Breast epithelium (tissue), 4 donors: ENCODE results near the gene AKIRIN2. TPM values are rescaled to one million over a fixed set of nuclear protein-coding genes. Genes with fewer than 3 reads are reported as not detected.

Source experiments
- DNase-seq, 2 donors: peaks; one replicate each; pipeline ENCODE4 v3.0.0-alpha.2; 2019; ENCODE audit warnings: low spot score in 2 of 2
- H3K27ac ChIP-seq, 2 donors: fragments of 200-600 bp; sonication (generic) in 1 of 2; one replicate each; pipeline ENCODE4 v1.5.1; 2016 to 2019; ENCODE audit warnings: mild to moderate bottlenecking in 1 of 2
- H3K27me3 ChIP-seq, 2 donors: fragments of 200-600 bp; sonication (generic) in 1 of 2; one replicate each; pipeline versions ENCODE4 v1.5.1 to v1.6.0; 2017 to 2019; ENCODE audit warnings: control low read depth in 1 of 2, mild to moderate bottlenecking in 1 of 2
- H3K36me3 ChIP-seq: fragments of 200-600 bp; one replicate; pipeline ENCODE4 v1.5.1; 2019
- H3K4me1 ChIP-seq, 2 donors: fragments of 200-600 bp; sonication (generic); one replicate each; pipeline ENCODE4 v1.5.1; 2016 to 2019; ENCODE audit warnings: control low read depth in 1 of 2
- H3K4me3 ChIP-seq, 3 donors: fragments of 200-600 bp; sonication (generic); 1 replicate in 2 of 3; 2 replicates in 1 of 3; pipeline ENCODE4 v1.5.1; 2016 to 2019; ENCODE audit warnings: mild to moderate bottlenecking in 3 of 3, moderate library complexity in 2 of 3
- H3K9me3 ChIP-seq, 2 donors: fragments of 200-600 bp; sonication (generic) in 1 of 2; one replicate each; pipeline ENCODE4 v1.5.1; 2016 to 2019; ENCODE audit warnings: control low read depth in 1 of 2
- POLR2A ChIP-seq: fragments of 450-650 bp; IDR thresholded peaks from one replicate; pipeline ENCODE4 v1.6.1; 2016; ENCODE audit warnings: antibody characterized with exemption, mild to moderate bottlenecking, moderate library complexity
- POLR2AphosphoS5 ChIP-seq, 3 donors: sonication (generic); formaldehyde crosslinking; IDR thresholded peaks; one replicate each; pipeline ENCODE4 v1.6.1; 2017; ENCODE audit warnings: antibody characterized with exemption in 3 of 3
- intact Hi-C: fragments of 100-400 bp; cut with DNase I; formaldehyde crosslinking; loops from one replicate; pipeline ENCODE4 v1.15.1; 2023; ENCODE audit warnings: low total_unique reads
- total RNA-seq, 3 donors: library from RNA; depleted of rRNA; stranded (reverse); fragments of >200 nt; gene quantifications; one replicate each; pipeline ENCODE4 v1.1.0, GENCODE V29; 2016
- TF ChIP-seq, protein P1 (sequence below), 3 donors: fragments of 450-650 bp; IDR thresholded peaks; one replicate each; pipeline ENCODE4 v1.5.1; 2016 to 2017; ENCODE audit warnings: antibody characterized with exemption in 3 of 3, mild to moderate bottlenecking in 3 of 3, moderate library complexity in 3 of 3

The AKIRIN2 gene
- total RNA-seq, 3 donors from 2014 or later = 18.4 to 30.6 (median 22.8) TPM

DNA sequence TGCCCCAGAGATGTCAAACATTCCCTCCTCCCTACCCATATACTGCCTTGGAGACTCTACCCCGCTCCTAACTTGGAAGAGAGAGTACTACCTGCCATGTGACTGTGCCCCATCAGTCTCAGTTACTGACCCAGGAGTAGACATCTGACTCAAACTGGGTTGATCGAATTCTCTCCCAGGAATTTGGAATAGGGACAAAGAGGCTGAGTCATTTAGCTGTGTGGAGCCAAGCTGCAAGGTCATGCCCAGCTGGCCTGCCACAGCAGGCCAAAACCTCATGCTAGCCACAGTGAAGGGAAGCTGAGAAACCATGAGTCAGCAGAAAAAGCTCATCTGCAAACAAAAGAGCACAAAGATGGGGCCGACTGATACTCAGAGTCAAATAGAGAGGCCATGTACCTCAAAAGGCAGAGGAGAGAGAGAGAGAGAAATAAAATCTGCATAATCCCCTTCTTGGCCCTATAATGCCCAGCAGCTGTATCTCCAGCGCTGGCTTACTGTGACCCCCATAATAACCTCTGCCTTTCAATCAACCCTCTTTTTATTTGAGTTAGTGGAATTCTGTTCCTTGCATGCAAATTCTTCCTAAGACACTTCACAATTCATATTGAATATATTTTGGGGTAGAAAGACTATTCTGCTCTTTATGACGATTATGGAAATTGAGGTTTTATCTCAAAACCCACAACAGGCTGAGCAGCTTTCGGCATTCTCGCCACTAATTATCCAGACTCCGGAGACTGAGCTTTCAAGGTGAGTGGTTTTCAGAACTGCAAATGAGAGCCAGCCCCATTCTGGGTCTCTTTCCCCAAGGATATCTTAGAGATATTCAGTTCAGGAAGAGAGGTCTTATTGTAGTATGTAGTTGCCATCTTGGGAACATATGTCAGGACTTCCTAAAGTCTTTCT lies 21.4 kb upstream of the AKIRIN2 start:
- Histone ChIP-seq H3K4me1 (no peaks in the 10 kb centered on the region), H3K36me3 (no peaks in the 10 kb centered on the region), H3K9me3 (no peaks in the 10 kb centered on the region), H3K27me3 (no peaks in the 10 kb centered on the region), H3K27ac (no peak overlapping the region), H3K4me3 (no peak overlapping the region)
- TF ChIP-seq, protein P1, sequence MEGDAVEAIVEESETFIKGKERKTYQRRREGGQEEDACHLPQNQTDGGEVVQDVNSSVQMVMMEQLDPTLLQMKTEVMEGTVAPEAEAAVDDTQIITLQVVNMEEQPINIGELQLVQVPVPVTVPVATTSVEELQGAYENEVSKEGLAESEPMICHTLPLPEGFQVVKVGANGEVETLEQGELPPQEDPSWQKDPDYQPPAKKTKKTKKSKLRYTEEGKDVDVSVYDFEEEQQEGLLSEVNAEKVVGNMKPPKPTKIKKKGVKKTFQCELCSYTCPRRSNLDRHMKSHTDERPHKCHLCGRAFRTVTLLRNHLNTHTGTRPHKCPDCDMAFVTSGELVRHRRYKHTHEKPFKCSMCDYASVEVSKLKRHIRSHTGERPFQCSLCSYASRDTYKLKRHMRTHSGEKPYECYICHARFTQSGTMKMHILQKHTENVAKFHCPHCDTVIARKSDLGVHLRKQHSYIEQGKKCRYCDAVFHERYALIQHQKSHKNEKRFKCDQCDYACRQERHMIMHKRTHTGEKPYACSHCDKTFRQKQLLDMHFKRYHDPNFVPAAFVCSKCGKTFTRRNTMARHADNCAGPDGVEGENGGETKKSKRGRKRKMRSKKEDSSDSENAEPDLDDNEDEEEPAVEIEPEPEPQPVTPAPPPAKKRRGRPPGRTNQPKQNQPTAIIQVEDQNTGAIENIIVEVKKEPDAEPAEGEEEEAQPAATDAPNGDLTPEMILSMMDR (IDR thresholded peaks at IDR 0.05) = no peak
- peak in 1 of 3 donors; percentile 32 for TF ChIP-seq POLR2AphosphoS5 (IDR thresholded peaks at IDR 0.05)
- no peak for TF ChIP-seq POLR2A
- intact Hi-C loops = no loop called here
- peak; percentile 56 to 65 for DNase-seq

DNA sequence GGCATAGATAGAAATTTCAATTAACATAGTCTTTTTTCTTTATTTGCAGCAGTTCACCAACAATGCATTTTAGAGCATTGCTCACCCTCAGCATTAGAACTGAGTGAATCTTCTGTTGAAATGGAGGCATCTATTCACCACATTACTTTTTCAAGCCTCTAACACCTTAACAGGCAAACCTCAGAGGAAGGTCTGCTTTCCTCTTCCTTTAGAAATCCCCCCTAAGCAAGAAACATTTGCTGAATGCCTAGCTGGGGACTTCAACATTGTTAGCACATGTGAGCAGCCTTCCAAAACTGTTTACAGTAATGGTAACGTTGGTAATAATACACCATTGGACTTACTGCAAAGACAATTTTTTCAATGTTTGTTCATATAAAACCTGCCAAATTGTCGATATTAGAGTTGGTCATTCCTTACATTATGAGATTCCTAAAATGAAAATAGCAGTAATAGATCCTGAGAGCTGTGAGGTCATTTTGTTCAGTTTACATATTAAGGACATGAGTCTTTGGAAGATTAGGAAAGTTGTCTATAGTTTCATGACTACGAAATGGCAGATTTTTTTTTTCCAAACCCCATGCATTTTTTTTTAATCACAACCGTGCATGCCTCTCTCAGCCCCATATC lies 20.6 kb upstream of the AKIRIN2 start:
- H3K4me3 ChIP-seq = no peak overlapping the region
- DNase-seq = no peak
- H3K9me3 ChIP-seq = no peaks in the 10 kb centered on the region
- H3K27me3 ChIP-seq = no peaks in the 10 kb centered on the region
- intact Hi-C loops = no loop called here
- TF ChIP-seq, protein P1 (IDR thresholded peaks at IDR 0.05) = no peak
- no peaks in the 10 kb centered on the region for H3K4me1 ChIP-seq
- H3K36me3 ChIP-seq = no peaks in the 10 kb centered on the region
- H3K27ac ChIP-seq = no peak overlapping the region

DNA sequence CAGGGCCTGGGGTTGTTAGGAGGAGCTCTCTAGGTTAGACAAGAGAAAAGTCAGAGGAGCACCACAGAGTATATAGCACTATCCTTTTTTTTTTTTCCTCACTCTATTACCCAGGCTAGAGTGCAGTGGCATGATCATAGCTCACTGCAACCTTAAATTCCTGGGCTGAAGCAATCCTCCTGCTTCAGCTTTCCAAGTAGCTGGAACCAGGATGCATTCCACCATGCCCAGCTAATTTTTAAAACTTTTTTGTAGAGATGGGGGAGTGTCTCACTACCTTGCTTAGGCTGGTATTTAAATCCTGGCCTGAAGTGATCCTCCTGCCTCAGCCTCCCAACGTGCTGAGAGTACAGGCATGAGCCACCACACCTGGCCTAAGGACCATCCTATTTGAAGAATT lies 19.3 kb upstream of the AKIRIN2 start:
- intact Hi-C loops = no loop called here
- peaks cover 0 to 3% of the 10 kb centered on the region in 2 donors for H3K4me1 ChIP-seq
- no peaks in the 10 kb centered on the region for H3K36me3 ChIP-seq
- H3K27ac ChIP-seq = no peak overlapping the region
- DNase-seq = no peak
- no peaks in the 10 kb centered on the region for H3K27me3 ChIP-seq
- H3K4me3 ChIP-seq = no peak overlapping the region
- TF ChIP-seq POLR2AphosphoS5 (IDR thresholded peaks at IDR 0.05) = no peak
- H3K9me3 ChIP-seq = no peaks in the 10 kb centered on the region

DNA sequence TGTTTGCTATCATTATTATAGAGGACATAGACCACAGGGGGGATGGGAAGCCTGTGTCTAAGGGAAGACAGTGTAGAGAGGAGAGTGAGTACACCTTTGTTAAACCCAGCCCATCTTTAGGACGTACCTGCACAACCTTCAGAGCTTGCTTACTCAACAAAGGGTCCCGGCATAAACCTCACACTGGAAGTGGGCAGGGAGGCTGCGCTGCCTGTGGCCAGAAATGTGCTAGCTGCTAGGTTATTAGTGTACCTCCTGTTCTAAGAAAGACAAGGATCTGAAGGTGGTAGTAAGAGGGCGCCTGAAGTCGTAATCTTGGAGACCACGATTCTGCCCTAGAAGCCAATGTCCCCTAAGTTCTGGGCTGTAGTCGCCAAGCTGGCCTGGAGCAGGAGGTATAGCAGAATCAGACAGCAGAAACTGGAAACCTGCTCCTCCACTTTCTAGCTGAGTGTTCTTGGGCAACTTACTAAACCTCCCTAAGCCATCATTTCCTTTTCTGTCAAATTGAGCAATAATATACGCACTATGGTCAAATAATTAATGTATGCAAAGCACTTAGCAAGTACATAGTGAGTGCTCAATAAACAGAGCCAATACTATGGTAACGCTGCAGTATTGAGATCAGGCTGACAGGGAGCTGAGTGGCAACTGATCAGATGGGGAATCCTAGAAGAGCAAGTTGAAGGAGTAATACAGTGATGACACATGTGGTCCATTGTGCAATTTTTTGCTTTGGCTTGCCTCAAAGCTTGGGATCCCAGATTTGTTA lies 16.8 kb upstream of the AKIRIN2 start:
- peak overlapping the region; percentile 11 to 30 for H3K27ac ChIP-seq
- peaks cover 0 to 3% of the 10 kb centered on the region in 2 donors for H3K4me1 ChIP-seq
- H3K36me3 ChIP-seq = no peaks in the 10 kb centered on the region
- H3K4me3 ChIP-seq = no peak overlapping the region
- TF ChIP-seq POLR2AphosphoS5 (IDR thresholded peaks at IDR 0.05) (no peak), POLR2A (no peak)
- TF ChIP-seq, protein P1 (IDR thresholded peaks at IDR 0.05) = no peak
- intact Hi-C loops = no loop called here
- H3K9me3 ChIP-seq = no peaks in the 10 kb centered on the region
- H3K27me3 ChIP-seq = no peaks in the 10 kb centered on the region
- no peak for DNase-seq

GRCh38 chr6:87716928-87717614 lies 15.0 kb upstream of the AKIRIN2 start:
- Histone ChIP-seq H3K9me3 (no peaks in the 10 kb centered on the region), H3K27me3 (no peaks in the 10 kb centered on the region), H3K4me3 (no peak overlapping the region), H3K4me1 (peaks cover 0 to 3% of the 10 kb centered on the region in 2 donors), H3K36me3 (no peaks in the 10 kb centered on the region), H3K27ac (peak overlapping the region in 1 of 2 donors; percentile 28)
- TF ChIP-seq, protein P1 (IDR thresholded peaks at IDR 0.05) = no peak
- TF ChIP-seq POLR2AphosphoS5 (IDR thresholded peaks at IDR 0.05) (no peak), POLR2A (no peak)
- intact Hi-C loops = no loop called here
- no peak for DNase-seq
